ENCODE data around the gene ZNF503.

DNA sequence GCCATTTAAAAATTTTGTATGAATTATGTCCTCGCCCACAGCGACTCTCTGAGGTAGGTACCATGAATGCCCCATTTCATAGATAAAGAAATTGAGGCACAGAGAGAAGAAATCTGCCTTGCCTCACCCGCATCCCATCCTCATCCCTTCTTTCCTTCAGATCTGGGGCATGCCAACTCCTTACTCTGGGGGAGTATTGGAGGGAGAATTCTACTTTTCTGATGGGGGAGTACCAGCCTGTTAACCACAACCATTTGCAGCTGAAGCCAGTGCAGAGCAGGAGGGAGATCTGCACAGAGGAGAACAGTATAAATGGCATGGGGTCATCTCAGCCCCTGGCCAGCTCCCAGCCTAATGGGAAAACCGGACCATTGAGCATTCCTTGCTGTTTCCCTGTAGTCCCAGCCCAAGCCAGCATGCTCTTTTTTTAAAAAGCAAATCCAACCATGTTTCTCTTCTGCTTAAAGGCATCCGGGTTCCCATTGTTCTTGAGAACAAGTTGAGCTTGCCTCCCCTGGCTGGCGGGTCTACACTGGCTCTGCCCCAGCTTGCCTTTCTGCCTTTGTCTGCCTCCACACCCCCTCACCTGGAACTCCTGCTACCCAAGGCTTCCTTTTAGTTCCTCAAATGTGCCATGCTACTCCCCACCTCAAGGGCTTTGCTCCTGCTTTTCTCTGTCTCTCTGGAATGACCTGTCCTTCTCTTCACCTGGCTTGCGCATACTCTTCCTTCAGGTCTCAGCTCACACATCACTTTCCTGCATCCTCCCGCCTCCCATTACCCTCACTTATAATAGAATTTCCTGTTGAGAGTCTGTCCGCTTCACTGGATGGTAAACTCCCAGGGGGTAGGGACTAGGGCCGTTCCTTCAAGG lies 8.8 kb upstream of the ZNF503 start:
- TF ChIP-seq, protein P1, sequence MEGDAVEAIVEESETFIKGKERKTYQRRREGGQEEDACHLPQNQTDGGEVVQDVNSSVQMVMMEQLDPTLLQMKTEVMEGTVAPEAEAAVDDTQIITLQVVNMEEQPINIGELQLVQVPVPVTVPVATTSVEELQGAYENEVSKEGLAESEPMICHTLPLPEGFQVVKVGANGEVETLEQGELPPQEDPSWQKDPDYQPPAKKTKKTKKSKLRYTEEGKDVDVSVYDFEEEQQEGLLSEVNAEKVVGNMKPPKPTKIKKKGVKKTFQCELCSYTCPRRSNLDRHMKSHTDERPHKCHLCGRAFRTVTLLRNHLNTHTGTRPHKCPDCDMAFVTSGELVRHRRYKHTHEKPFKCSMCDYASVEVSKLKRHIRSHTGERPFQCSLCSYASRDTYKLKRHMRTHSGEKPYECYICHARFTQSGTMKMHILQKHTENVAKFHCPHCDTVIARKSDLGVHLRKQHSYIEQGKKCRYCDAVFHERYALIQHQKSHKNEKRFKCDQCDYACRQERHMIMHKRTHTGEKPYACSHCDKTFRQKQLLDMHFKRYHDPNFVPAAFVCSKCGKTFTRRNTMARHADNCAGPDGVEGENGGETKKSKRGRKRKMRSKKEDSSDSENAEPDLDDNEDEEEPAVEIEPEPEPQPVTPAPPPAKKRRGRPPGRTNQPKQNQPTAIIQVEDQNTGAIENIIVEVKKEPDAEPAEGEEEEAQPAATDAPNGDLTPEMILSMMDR (conservative IDR thresholded peaks at IDR 0.05; ENCODE audit: low read depth, low read length): no peak
- TF ChIP-seq EZH2 (IDR thresholded peaks at IDR 0.05; ENCODE audit: low read length, unreplicated experiment): no peak

Data from PC-3 (cell line).